Measurements from ENCODE around the gene HDDC3. TPM values are rescaled to one million over a fixed set of nuclear protein-coding genes. Genes with fewer than 3 reads are reported as not detected.

Gene HDDC3
- total and polyA plus RNA-seq, 9 of the 15 experiments (the other 6 are each of a cell fraction or from before 2014, with no cell fraction given): 14.9 to 55.8 (median 36.9) TPM

- intact Hi-C loops (cut with micrococcal nuclease): no loop called here
- H3K27ac ChIP-seq (ENCODE audit: extremely low read depth, low read depth, low read length): peak overlapping the region; percentile 99
- ATAC-seq (peak; percentile 75), DNase-seq (ENCODE audit: extremely low read depth in 1 of 4, low spot score in 3 of 4) (peak; percentile 75 to 92 (median 90)), FAIRE-seq (no peak)
- H3K4me2 ChIP-seq (ENCODE audit: insufficient read depth, low read length): peak overlapping the region; percentile 93
- no peaks in the 10 kb centered on the region for H4K20me1 ChIP-seq (replicated peaks; ENCODE audit: control insufficient read depth, insufficient read depth, low read length)
- H2AFZ ChIP-seq (ENCODE audit: low read depth, low read length): peak overlapping the region; percentile 69
- peak overlapping the region; percentile 95 to 99 for H3K9ac ChIP-seq (ENCODE audit: insufficient read depth in 1 of 2, low read depth in 2 of 2, low read length in 2 of 2)
- WGBS (ENCODE audit: insufficient coverage, low coverage, missing lambda C conversion rate): under 1% methylated on average over 61 of the region's 71 CpGs
- POLR2A ChIA-PET: interaction anchor here (0.6 to 7.0 kb wide), 16 partner anchors 8 to 1144 kb away, joined by 3 to 70 read pairs (median 4); partner anchors contain the start of genes BLM, HDDC3 and UNC45A
- H3K79me2 ChIP-seq (ENCODE audit: control insufficient read depth, insufficient read depth, low read length): peaks cover 52% of the 10 kb centered on the region
- in situ Hi-C loops (cut with MboI): no loop called here
- H3K9me3 ChIP-seq (replicated peaks; ENCODE audit: control insufficient read depth, insufficient read depth, low read depth, low read length): no peaks in the 10 kb centered on the region
- CTCF ChIA-PET (ENCODE audit: low intra/inter-chr PET ratio): interaction anchor here (0.7 to 1.8 kb wide), 4 partner anchors 29 to 130 kb away, joined by 3 to 6 read pairs (median 4); partner anchors contain the start of gene UNC45A
- peaks cover 28 to 69% of the 10 kb centered on the region in 2 experiments; a peak in 4 of 5 replicates for H3K4me1 ChIP-seq (replicated peaks in 1 of 2; ENCODE audit: control insufficient read depth in 2 of 2, insufficient read depth in 2 of 2, low read length in 2 of 2)
- H3K9me1 ChIP-seq (ENCODE audit: control insufficient read depth, insufficient read depth, low read length): peaks cover 4% of the 10 kb centered on the region
- BruUV-seq (replicated peaks): TSS peak; percentile 76
- no peaks in the 10 kb centered on the region for H3K27me3 ChIP-seq (ENCODE audit: control insufficient read depth in 2 of 2, insufficient read depth in 2 of 2, low read length in 2 of 2)
- peak overlapping the region; percentile 69 for H3K4me3 ChIP-seq
- peaks cover 31% of the 10 kb centered on the region for H3K36me3 ChIP-seq (ENCODE audit: control insufficient read depth, insufficient read depth, low read length)
- TF ChIP-seq NELFE (IDR thresholded peaks at IDR 0.05; ENCODE audit: insufficient read depth, insufficient read length) (no peak), KLF6 (CRISPR knock-in tag; IDR thresholded peaks at IDR 0.05; ENCODE audit: borderline replicate concordance) (0 out of 2 replicates have a peak, but pooled peaks have one; percentile 32), CBX3 (IDR thresholded peaks at IDR 0.05; ENCODE audit: borderline replicate concordance in 1 of 2, low read length in 2 of 2) (0 out of 3 replicates have a peak, but pooled peaks of 1 of the 2 experiments have one; percentile 59), TGIF2 (CRISPR knock-in tag; IDR thresholded peaks at IDR 0.05) (no peak), POLR2AphosphoS5 (IDR thresholded peaks at IDR 0.05; ENCODE audit: control insufficient read depth, insufficient read depth, low read depth, low read length) (no peak), NFRKB (IDR thresholded peaks at IDR 0.05; ENCODE audit: low read depth) (peak; percentile 79), NFIC (IDR thresholded peaks at IDR 0.05) (no peak), ZNF586 (CRISPR knock-in tag; conservative IDR thresholded peaks at IDR 0.05) (no peak), SAFB (IDR thresholded peaks at IDR 0.05; ENCODE audit: borderline replicate concordance, low read depth, low read length) (no peak), SIX5 (IDR thresholded peaks at IDR 0.05; ENCODE audit: borderline replicate concordance in 1 of 2, insufficient read depth in 1 of 2, low read depth in 1 of 2, low read length in 2 of 2) (no peak), RAD51 (IDR thresholded peaks at IDR 0.05; ENCODE audit: borderline replicate concordance, low read depth) (no peak)
- TF ChIP-seq, protein P1, sequence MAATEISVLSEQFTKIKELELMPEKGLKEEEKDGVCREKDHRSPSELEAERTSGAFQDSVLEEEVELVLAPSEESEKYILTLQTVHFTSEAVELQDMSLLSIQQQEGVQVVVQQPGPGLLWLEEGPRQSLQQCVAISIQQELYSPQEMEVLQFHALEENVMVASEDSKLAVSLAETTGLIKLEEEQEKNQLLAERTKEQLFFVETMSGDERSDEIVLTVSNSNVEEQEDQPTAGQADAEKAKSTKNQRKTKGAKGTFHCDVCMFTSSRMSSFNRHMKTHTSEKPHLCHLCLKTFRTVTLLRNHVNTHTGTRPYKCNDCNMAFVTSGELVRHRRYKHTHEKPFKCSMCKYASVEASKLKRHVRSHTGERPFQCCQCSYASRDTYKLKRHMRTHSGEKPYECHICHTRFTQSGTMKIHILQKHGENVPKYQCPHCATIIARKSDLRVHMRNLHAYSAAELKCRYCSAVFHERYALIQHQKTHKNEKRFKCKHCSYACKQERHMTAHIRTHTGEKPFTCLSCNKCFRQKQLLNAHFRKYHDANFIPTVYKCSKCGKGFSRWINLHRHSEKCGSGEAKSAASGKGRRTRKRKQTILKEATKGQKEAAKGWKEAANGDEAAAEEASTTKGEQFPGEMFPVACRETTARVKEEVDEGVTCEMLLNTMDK (IDR thresholded peaks at IDR 0.05; ENCODE audit: borderline replicate concordance, insufficient read depth, low read depth, low read length, poor library complexity, severe bottlenecking): peak; percentile 87
- TF ChIP-seq, protein P2, sequence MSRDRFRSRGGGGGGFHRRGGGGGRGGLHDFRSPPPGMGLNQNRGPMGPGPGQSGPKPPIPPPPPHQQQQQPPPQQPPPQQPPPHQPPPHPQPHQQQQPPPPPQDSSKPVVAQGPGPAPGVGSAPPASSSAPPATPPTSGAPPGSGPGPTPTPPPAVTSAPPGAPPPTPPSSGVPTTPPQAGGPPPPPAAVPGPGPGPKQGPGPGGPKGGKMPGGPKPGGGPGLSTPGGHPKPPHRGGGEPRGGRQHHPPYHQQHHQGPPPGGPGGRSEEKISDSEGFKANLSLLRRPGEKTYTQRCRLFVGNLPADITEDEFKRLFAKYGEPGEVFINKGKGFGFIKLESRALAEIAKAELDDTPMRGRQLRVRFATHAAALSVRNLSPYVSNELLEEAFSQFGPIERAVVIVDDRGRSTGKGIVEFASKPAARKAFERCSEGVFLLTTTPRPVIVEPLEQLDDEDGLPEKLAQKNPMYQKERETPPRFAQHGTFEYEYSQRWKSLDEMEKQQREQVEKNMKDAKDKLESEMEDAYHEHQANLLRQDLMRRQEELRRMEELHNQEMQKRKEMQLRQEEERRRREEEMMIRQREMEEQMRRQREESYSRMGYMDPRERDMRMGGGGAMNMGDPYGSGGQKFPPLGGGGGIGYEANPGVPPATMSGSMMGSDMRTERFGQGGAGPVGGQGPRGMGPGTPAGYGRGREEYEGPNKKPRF (IDR thresholded peaks at IDR 0.05; ENCODE audit: low read depth, low read length): no peak
- TF ChIP-seq, protein P3, sequence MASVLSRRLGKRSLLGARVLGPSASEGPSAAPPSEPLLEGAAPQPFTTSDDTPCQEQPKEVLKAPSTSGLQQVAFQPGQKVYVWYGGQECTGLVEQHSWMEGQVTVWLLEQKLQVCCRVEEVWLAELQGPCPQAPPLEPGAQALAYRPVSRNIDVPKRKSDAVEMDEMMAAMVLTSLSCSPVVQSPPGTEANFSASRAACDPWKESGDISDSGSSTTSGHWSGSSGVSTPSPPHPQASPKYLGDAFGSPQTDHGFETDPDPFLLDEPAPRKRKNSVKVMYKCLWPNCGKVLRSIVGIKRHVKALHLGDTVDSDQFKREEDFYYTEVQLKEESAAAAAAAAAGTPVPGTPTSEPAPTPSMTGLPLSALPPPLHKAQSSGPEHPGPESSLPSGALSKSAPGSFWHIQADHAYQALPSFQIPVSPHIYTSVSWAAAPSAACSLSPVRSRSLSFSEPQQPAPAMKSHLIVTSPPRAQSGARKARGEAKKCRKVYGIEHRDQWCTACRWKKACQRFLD (CRISPR knock-in tag; IDR thresholded peaks at IDR 0.05): peak; percentile 85; the same call in 1 of the 2 replicates
These were observed 30.1 kb downstream of the HDDC3 start for GRCh38 chr15:90902040-90902839.
